Testis (tissue), 3 donors: ENCODE measurements around the gene EYS. TPM values are rescaled to one million over a fixed set of nuclear protein-coding genes. Genes with fewer than 3 reads are reported as not detected.

Experiments
- DNase-seq: peaks from one replicate; pipeline ENCODE4 v3.0.0-alpha.2; 2019
- H3K27ac ChIP-seq, 2 donors: fragments of 200-600 bp; sonication (generic); one replicate each; pipeline ENCODE4 v1.5.1; 2019
- H3K27me3 ChIP-seq: fragments of 200-600 bp; sonication (generic); one replicate; pipeline ENCODE4 v1.5.1; 2019
- H3K36me3 ChIP-seq: fragments of 200-600 bp; sonication (generic); one replicate; pipeline ENCODE4 v1.5.1; 2017; ENCODE audit warnings: low read depth; ENCODE audit errors: missing control alignments
- H3K4me1 ChIP-seq: fragments of 200-600 bp; sonication (generic); one replicate; pipeline ENCODE4 v1.5.1; 2019
- H3K4me3 ChIP-seq, 2 donors: fragments of 200-600 bp; sonication (generic); one replicate each; pipeline ENCODE4 v1.5.1; 2017 to 2019
- H3K9me3 ChIP-seq: fragments of 200-600 bp; sonication (generic); one replicate; pipeline ENCODE4 v1.5.1; 2017
- CTCF ChIP-seq, 3 experiments: fragments of 450-650 bp in 2 of 3; fragments of 200-600 bp in 1 of 3; sonication (generic) in 1 of 3; IDR thresholded peaks; one replicate each; pipeline ENCODE4 v1.5.1; 2016 to 2019; ENCODE audit warnings: antibody characterized with exemption in 3 of 3, mild to moderate bottlenecking in 2 of 3, moderate library complexity in 1 of 3
- POLR2A ChIP-seq: fragments of 450-650 bp; IDR thresholded peaks from one replicate; pipeline ENCODE4 v1.6.1; 2017; ENCODE audit warnings: antibody characterized with exemption, mild to moderate bottlenecking, moderate library complexity
- WGBS, 2 donors: methylation state at CpG; one replicate each; pipeline ENCODE4 v1.1.5; 2018; 5-methylcytosine and 5-hydroxymethylcytosine counted together
- intact Hi-C: fragments of 100-400 bp; cut with DNase I; formaldehyde crosslinking; loops from one replicate; pipeline ENCODE4 v1.15.1; 2023; ENCODE audit warnings: low total_unique reads
- polyA plus RNA-seq: library from polyadenylated mRNA; stranded (reverse); fragments of 350-450 nt; fragmentation: Illumina TruSeq; extraction: RNeasy Lipid Tissue Mini Kit (QIAGEN cat#74804); gene quantifications from one replicate; pipeline ENCODE4 v1.2.3, GENCODE V29; 2014; ENCODE audit warnings: low read depth, low replicate concordance; ENCODE audit not compliant: insufficient read depth
- total RNA-seq, 2 donors: library from RNA; depleted of rRNA; stranded (reverse); fragments of >200 nt; gene quantifications; one replicate each; pipeline ENCODE4 v1.2.3, GENCODE V29; 2016

EYS gene
- total and polyA plus RNA-seq, 3 donors from 2014 or later: 1.3 to 2.8 (median 2.6) TPM

DNA sequence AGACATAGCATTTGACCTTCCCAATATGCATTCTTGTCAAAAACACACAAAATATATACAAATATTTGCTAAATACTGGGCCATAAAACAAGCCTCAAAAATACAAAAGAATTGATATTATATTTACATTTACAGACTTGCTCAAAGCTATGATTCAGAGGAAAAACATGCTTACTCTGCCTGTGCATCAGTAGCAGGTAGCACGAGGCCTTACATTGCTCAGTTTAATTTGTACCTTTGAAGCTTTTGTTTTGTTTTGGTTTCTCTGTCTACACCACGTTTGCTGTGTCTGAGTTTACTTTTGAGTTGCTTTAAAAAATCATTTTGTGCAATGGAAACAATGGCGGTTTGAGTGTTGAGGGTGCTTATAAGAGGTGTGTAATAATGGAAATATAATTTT is 1972.1 kb downstream of the EYS start:
- 80 to 81% methylated on average over 3 of the region's 3 CpGs for WGBS, 2 donors

GRCh38 chr6:63732336-63732735 is 1974.7 kb downstream of the EYS start:
- H3K4me1 ChIP-seq: no peaks in the 10 kb centered on the region
- H3K27ac ChIP-seq: no peak overlapping the region
- 92 to 95% methylated on average over 2 of the region's 2 CpGs for WGBS, 2 donors
- no peaks in the 10 kb centered on the region for H3K9me3 ChIP-seq
- H3K4me3 ChIP-seq: no peak overlapping the region
- TF ChIP-seq CTCF (IDR thresholded peaks at IDR 0.05): no peak
- no peak for TF ChIP-seq POLR2A
- no peaks in the 10 kb centered on the region for H3K36me3 ChIP-seq
- DNase-seq: no peak
- H3K27me3 ChIP-seq: no peaks in the 10 kb centered on the region
- intact Hi-C loops: no loop called here

More for the DNA sequence above, 1972.1 kb downstream of the EYS start:
- Histone ChIP-seq H3K4me1 (no peaks in the 10 kb centered on the region), H3K27ac (no peak overlapping the region), H3K36me3 (no peaks in the 10 kb centered on the region), H3K27me3 (no peaks in the 10 kb centered on the region), H3K4me3 (no peak overlapping the region), H3K9me3 (no peaks in the 10 kb centered on the region)
- intact Hi-C loops: no loop called here
- no peak for TF ChIP-seq CTCF (IDR thresholded peaks at IDR 0.05)
- DNase-seq: no peak

- H3K27ac ChIP-seq: no peak overlapping the region
- H3K27me3 ChIP-seq: no peaks in the 10 kb centered on the region
- H3K36me3 ChIP-seq: no peaks in the 10 kb centered on the region
- 75 to 80% methylated on average over 3 of the region's 3 CpGs for WGBS, 2 donors
- no peaks in the 10 kb centered on the region for H3K4me1 ChIP-seq
- H3K9me3 ChIP-seq: no peaks in the 10 kb centered on the region
- TF ChIP-seq CTCF (IDR thresholded peaks at IDR 0.05): no peak
- TF ChIP-seq POLR2A: no peak
- no peak for DNase-seq
- intact Hi-C loops: no loop called here
- no peak overlapping the region for H3K4me3 ChIP-seq
Observed at GRCh38 chr6:63731930-63732329, 1975.1 kb downstream of the EYS start.

GRCh38 chr6:63730311-63730710 is 1976.7 kb downstream of the EYS start:
- no peaks in the 10 kb centered on the region for H3K36me3 ChIP-seq
- no peaks in the 10 kb centered on the region for H3K27me3 ChIP-seq
- TF ChIP-seq CTCF (IDR thresholded peaks at IDR 0.05) (no peak), POLR2A (no peak)
- H3K9me3 ChIP-seq: no peaks in the 10 kb centered on the region
- intact Hi-C loops: no loop called here
- no peaks in the 10 kb centered on the region for H3K4me1 ChIP-seq
- no peak overlapping the region for H3K27ac ChIP-seq
- no peak for DNase-seq
- no peak overlapping the region for H3K4me3 ChIP-seq

- DNase-seq: no peak
- Histone ChIP-seq H3K4me3 (no peak overlapping the region), H3K27me3 (no peaks in the 10 kb centered on the region), H3K27ac (no peak overlapping the region), H3K4me1 (no peaks in the 10 kb centered on the region), H3K36me3 (no peaks in the 10 kb centered on the region), H3K9me3 (no peaks in the 10 kb centered on the region)
- intact Hi-C loops: no loop called here
- TF ChIP-seq POLR2A (no peak), CTCF (IDR thresholded peaks at IDR 0.05) (no peak)
Observed at GRCh38 chr6:63724721-63725120, 1982.3 kb downstream of the EYS start.
